Measurements from ENCODE around the gene VPS33A.

The VPS33A gene

DNA sequence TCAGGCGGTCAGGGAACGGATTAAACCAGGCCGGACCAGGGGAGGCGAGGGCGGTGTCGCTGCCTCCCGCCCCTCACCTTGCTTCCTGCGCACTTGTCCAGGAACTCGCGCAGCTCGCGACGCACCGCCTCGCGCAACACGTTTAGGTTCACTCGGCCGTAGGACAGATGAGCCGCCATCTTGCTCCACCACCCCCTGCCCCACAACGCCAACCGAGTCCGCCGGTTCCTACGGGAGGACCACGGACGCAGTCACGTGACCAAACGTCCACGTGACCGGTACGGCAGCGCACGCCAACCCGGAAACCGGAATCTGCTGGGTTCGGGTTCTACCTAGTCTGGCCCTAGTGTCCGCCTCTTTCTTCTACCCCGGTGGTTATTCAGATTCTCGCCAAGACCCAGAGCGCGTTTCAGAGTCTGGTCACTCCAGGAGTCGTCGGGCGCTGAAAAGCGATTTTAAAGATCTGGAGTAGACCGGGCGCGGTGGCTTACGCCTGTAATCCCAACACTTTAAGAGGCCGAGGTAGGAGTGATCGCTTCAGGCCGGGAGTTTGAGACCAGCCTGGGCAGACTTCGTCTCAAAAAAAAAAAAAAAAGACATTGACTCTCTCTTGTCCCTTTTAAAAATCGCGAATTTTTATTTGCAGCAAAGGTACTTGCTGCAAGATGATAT lies at the start of gene VPS33A:
Gene VPS33A (minus strand): TSS at position 265 of the 672 bp plus-strand sequence. CDS start 86 bp downstream, at position 179.
- Histone ChIP-seq H3K27me3 (ENCODE audit: control insufficient read depth in 5 of 5, insufficient read depth in 4 of 5, low read length in 5 of 5) (no peaks in the 10 kb centered on the region), H3K9ac (ENCODE audit: low read length in 5 of 5) (peak within 1 kb of the TSS; percentile 81 to 95 (median 94))

DNA sequence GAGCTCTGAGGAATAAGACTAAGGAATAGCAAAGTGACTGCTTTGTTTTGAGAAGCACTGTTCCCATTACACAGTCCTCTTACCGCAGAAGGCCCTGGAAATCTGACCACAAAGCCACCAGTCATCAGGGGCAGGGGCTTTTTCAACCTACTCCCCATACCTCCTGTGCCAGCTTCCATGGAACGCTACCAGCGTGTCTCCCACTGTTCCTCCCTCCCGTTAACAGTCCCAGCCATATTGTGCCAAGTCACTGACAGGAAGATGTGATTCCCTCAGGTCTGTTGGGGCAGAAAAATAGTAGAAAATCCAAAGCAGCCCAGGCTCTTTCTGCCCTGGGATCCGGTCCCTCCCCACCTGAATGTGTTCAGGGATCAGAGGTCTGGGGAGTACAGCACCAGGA lies 46.6 kb upstream of the VPS33A start:
- Histone ChIP-seq H3K4me1 (ENCODE audit: control insufficient read depth in 5 of 5, insufficient read depth in 5 of 5, low read length in 5 of 5) (no peaks in the 10 kb centered on the region), H3K27me3 (ENCODE audit: control insufficient read depth in 5 of 5, insufficient read depth in 4 of 5, low read length in 5 of 5) (no peaks in the 10 kb centered on the region), H3K9me3 (ENCODE audit: control insufficient read depth in 5 of 5, low read length in 5 of 5) (no peaks in the 10 kb centered on the region), H3K36me3 (ENCODE audit: control insufficient read depth in 5 of 5, insufficient read depth in 5 of 5, low read length in 5 of 5) (peaks cover 34 to 81% (median 59%) of the 10 kb centered on the region in 5 donors), H3K27ac (ENCODE audit: low read depth, low read length) (no peak overlapping the region), H3K9ac (ENCODE audit: low read length in 5 of 5) (no peak overlapping the region), H3K4me3 (ENCODE audit: low read depth in 1 of 5, low read length in 5 of 5) (no peak overlapping the region)

More for the DNA sequence above, at the start of gene VPS33A:
- H3K36me3 ChIP-seq (ENCODE audit: control insufficient read depth in 5 of 5, insufficient read depth in 5 of 5, low read length in 5 of 5) = peaks cover 7 to 24% (median 12%) of the 10 kb centered on the region in 5 donors
- H3K4me1 ChIP-seq (ENCODE audit: control insufficient read depth in 5 of 5, insufficient read depth in 5 of 5, low read length in 5 of 5) = peaks cover 0 to 21% (median 21%) of the 10 kb centered on the region in 5 donors
- H3K27ac ChIP-seq (ENCODE audit: low read depth, low read length) = peak within 1 kb of the TSS; percentile 76
- H3K4me3 ChIP-seq (ENCODE audit: low read depth in 1 of 5, low read length in 5 of 5) = peak within 1 kb of the TSS; percentile 92 to 99 (median 97)
- H3K9me3 ChIP-seq (ENCODE audit: control insufficient read depth in 5 of 5, low read length in 5 of 5) = no peaks in the 10 kb centered on the region

DNA sequence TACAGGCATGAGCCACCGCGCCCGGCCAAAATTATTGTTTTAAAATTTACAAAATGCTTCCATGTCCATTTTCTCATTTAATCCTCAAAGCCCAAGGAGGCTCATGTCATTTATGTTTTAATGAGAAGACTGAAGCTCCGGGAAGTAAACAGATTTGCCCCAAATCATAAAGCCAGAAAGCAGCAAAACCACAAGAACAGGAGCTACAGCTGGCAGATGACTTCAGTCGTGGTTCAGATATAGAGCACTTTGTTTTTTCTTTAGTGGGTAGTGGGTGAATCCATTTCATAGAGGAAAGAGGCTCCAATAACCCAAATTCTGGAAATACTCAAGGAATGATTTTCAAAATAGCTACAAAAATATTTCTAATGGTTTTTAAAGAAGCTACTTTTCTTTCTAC lies 45.4 kb upstream of the VPS33A start:
- no peak overlapping the region for H3K9ac ChIP-seq (ENCODE audit: low read length in 5 of 5)
- H3K4me3 ChIP-seq (ENCODE audit: low read depth in 1 of 5, low read length in 5 of 5) = no peak overlapping the region
- H3K27me3 ChIP-seq (ENCODE audit: control insufficient read depth in 5 of 5, insufficient read depth in 4 of 5, low read length in 5 of 5) = no peaks in the 10 kb centered on the region
- no peaks in the 10 kb centered on the region for H3K4me1 ChIP-seq (ENCODE audit: control insufficient read depth in 5 of 5, insufficient read depth in 5 of 5, low read length in 5 of 5)
- H3K27ac ChIP-seq (ENCODE audit: low read depth, low read length) = no peak overlapping the region
- peaks cover 35 to 81% (median 48%) of the 10 kb centered on the region in 5 donors for H3K36me3 ChIP-seq (ENCODE audit: control insufficient read depth in 5 of 5, insufficient read depth in 5 of 5, low read length in 5 of 5)
- no peaks in the 10 kb centered on the region for H3K9me3 ChIP-seq (ENCODE audit: control insufficient read depth in 5 of 5, low read length in 5 of 5)

DNA sequence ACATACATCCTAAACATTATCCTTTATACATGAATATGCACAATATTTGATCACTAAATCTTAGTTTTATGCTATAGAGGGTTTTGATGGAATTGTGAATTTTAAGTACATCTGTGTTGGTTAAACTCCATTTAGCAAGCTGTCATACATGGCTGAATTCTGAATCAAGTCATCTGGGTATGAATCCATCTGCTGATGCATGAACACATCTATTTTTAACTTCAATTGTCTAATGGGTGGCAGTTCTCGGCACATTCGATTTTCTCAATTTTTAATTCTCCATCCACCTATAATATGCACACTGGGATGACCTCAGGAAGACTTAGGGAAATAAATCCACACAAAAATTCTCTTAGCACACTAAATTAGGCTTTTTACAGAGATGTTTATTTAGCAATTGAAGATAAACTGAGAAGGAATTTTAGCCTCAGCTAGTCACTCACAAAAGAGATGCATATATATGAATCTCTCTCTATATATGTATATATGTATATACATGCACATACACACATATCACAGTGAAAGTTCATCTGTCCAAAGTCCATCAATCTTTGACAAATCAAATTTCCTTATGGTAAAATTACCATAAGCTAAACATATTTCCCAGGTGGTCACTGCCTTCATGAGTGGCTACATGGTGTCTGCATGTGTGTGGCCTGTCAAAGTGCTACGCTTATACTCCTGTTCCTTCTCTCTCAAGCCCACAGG lies 44.5 kb upstream of the VPS33A start:
- Histone ChIP-seq H3K9ac (ENCODE audit: low read length in 5 of 5) (no peak overlapping the region), H3K4me1 (ENCODE audit: control insufficient read depth in 5 of 5, insufficient read depth in 5 of 5, low read length in 5 of 5) (no peaks in the 10 kb centered on the region), H3K27ac (ENCODE audit: low read depth, low read length) (no peak overlapping the region), H3K36me3 (ENCODE audit: control insufficient read depth in 5 of 5, insufficient read depth in 5 of 5, low read length in 5 of 5) (peaks cover 32 to 81% (median 46%) of the 10 kb centered on the region in 5 donors), H3K9me3 (ENCODE audit: control insufficient read depth in 5 of 5, low read length in 5 of 5) (no peaks in the 10 kb centered on the region), H3K27me3 (ENCODE audit: control insufficient read depth in 5 of 5, insufficient read depth in 4 of 5, low read length in 5 of 5) (no peaks in the 10 kb centered on the region), H3K4me3 (ENCODE audit: low read depth in 1 of 5, low read length in 5 of 5) (no peak overlapping the region)

DNA sequence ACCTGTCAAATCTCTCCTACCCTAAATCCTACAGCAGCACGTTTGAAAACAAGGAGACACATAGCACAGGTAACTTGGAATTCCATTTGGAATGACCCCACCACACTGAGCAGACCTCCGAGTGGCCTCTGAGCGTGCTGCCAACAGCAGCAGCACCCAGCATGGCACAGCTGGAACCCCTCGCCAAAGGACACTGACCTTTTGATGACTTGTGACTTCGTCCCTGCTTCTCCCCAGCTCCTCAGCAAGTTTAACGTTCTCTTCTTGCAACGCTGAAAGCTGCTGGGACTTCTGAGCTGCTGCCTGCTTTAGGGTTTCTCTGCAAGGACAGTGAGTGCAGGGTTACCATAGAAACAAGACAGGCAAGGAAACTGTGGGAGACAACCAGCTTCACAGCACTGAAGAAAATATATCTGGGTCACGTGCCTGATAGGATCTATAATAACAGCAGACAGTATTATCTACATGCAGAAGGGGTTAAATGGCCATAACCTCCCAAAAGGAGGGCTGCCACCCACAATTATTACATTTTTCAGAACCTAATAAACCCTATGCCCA lies 43.3 kb upstream of the VPS33A start:
- Histone ChIP-seq H3K4me3 (ENCODE audit: low read depth in 1 of 5, low read length in 5 of 5) (no peak overlapping the region), H3K9ac (ENCODE audit: low read length in 5 of 5) (no peak overlapping the region), H3K27me3 (ENCODE audit: control insufficient read depth in 5 of 5, insufficient read depth in 4 of 5, low read length in 5 of 5) (no peaks in the 10 kb centered on the region), H3K9me3 (ENCODE audit: control insufficient read depth in 5 of 5, low read length in 5 of 5) (no peaks in the 10 kb centered on the region), H3K36me3 (ENCODE audit: control insufficient read depth in 5 of 5, insufficient read depth in 5 of 5, low read length in 5 of 5) (peaks cover 27 to 82% (median 49%) of the 10 kb centered on the region in 5 donors), H3K4me1 (ENCODE audit: control insufficient read depth in 5 of 5, insufficient read depth in 5 of 5, low read length in 5 of 5) (no peaks in the 10 kb centered on the region), H3K27ac (ENCODE audit: low read depth, low read length) (no peak overlapping the region)

DNA sequence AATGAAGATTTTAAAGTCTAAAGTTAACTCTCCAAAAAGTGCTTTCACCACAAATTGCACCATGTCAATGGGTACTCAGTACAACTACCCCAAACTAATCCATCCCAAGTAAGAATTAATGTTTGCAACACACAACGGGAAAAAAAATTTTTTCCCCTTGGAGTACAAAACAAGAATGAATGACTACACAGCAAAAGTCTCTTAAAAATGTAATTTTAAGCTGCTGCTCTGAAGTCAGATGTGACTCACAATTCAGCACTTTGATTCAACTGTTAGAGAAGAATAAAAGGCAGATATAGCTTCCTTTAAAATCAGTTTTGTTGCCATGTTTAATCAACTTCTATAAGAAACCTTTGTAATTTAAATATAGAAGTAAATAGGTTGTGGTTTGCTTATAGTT lies 42.5 kb upstream of the VPS33A start:
- H3K36me3 ChIP-seq (ENCODE audit: control insufficient read depth in 5 of 5, insufficient read depth in 5 of 5, low read length in 5 of 5) = peaks cover 27 to 83% (median 47%) of the 10 kb centered on the region in 5 donors
- H3K9ac ChIP-seq (ENCODE audit: low read length in 5 of 5) = no peak overlapping the region

DNA sequence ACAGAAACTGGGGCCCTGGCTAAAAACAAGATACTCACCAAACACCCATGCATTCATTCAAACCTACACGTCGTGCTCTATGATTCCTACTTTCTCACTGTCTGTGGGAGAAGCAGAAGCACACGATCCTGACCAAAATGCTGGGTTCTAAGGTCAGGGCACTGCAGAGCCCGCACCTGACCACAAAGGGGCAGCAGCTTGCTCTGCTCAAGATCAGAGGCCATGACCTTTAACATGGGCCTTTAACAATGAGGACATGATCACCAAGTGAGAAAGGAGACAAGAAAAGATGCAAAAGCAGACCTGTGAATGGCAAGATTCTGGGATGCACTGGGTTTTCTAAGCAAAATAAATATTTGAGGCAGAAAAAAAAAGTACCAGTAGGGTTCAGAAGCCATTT lies 40.1 kb upstream of the VPS33A start:
- Histone ChIP-seq H3K36me3 (ENCODE audit: control insufficient read depth in 5 of 5, insufficient read depth in 5 of 5, low read length in 5 of 5) (peaks cover 35 to 81% (median 51%) of the 10 kb centered on the region in 5 donors), H3K4me3 (ENCODE audit: low read depth in 1 of 5, low read length in 5 of 5) (no peak overlapping the region), H3K4me1 (ENCODE audit: control insufficient read depth in 5 of 5, insufficient read depth in 5 of 5, low read length in 5 of 5) (no peaks in the 10 kb centered on the region), H3K9me3 (ENCODE audit: control insufficient read depth in 5 of 5, low read length in 5 of 5) (no peaks in the 10 kb centered on the region), H3K27ac (ENCODE audit: low read depth, low read length) (no peak overlapping the region), H3K27me3 (ENCODE audit: control insufficient read depth in 5 of 5, insufficient read depth in 4 of 5, low read length in 5 of 5) (no peaks in the 10 kb centered on the region), H3K9ac (ENCODE audit: low read length in 5 of 5) (no peak overlapping the region)

More for the DNA sequence above, 42.5 kb upstream of the VPS33A start:
- Histone ChIP-seq H3K27me3 (ENCODE audit: control insufficient read depth in 5 of 5, insufficient read depth in 4 of 5, low read length in 5 of 5) (no peaks in the 10 kb centered on the region), H3K4me1 (ENCODE audit: control insufficient read depth in 5 of 5, insufficient read depth in 5 of 5, low read length in 5 of 5) (no peaks in the 10 kb centered on the region), H3K27ac (ENCODE audit: low read depth, low read length) (no peak overlapping the region), H3K4me3 (ENCODE audit: low read depth in 1 of 5, low read length in 5 of 5) (no peak overlapping the region), H3K9me3 (ENCODE audit: control insufficient read depth in 5 of 5, low read length in 5 of 5) (no peaks in the 10 kb centered on the region)

DNA sequence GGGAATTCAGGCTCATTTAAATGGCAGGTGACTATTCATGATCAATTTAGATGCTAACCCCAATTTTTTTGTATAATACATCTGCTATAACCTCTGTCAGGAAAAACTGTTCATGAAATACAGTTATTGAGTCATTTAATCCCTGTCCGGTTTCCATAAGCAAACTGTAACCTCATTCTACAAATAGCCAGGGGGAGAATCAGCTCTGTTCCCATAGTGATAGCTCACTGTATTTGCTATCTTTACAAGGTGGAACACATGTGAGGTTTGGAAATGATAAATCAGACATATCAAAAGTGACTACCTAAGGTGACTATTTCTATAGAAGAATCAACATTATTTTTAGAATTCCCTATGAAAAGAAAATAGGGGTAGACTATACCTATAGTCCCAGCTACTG lies 38.6 kb upstream of the VPS33A start:
- H3K27ac ChIP-seq (ENCODE audit: low read depth, low read length) = no peak overlapping the region
- H3K9ac ChIP-seq (ENCODE audit: low read length in 5 of 5) = no peak overlapping the region
- no peak overlapping the region for H3K4me3 ChIP-seq (ENCODE audit: low read depth in 1 of 5, low read length in 5 of 5)
- H3K36me3 ChIP-seq (ENCODE audit: control insufficient read depth in 5 of 5, insufficient read depth in 5 of 5, low read length in 5 of 5) = peaks cover 35 to 79% (median 54%) of the 10 kb centered on the region in 5 donors
- H3K4me1 ChIP-seq (ENCODE audit: control insufficient read depth in 5 of 5, insufficient read depth in 5 of 5, low read length in 5 of 5) = no peaks in the 10 kb centered on the region
- H3K27me3 ChIP-seq (ENCODE audit: control insufficient read depth in 5 of 5, insufficient read depth in 4 of 5, low read length in 5 of 5) = no peaks in the 10 kb centered on the region
- H3K9me3 ChIP-seq (ENCODE audit: control insufficient read depth in 5 of 5, low read length in 5 of 5) = no peaks in the 10 kb centered on the region

DNA sequence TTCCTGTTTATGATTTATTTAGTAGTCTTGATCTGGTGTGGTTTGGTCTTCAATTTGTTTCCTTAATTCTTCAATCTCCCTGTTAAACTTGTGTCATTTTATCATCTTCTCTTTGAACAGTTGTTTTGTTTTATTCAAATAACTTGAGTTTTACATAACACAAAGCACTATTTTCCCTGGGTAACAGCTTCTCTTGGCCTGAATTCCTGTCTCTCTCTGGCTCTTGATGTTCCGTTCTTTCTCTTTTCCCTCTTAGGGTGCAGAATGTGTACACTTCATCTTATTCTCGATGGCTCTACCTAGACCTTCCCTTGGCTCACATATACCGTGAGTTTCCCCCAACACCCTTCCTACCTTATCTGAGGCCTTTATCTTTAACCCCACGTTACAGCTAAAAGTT lies 36.8 kb upstream of the VPS33A start:
- H3K9ac ChIP-seq (ENCODE audit: low read length in 5 of 5) = no peak overlapping the region
- no peaks in the 10 kb centered on the region for H3K9me3 ChIP-seq (ENCODE audit: control insufficient read depth in 5 of 5, low read length in 5 of 5)
- H3K36me3 ChIP-seq (ENCODE audit: control insufficient read depth in 5 of 5, insufficient read depth in 5 of 5, low read length in 5 of 5) = peaks cover 22 to 74% (median 49%) of the 10 kb centered on the region in 5 donors
- H3K27ac ChIP-seq (ENCODE audit: low read depth, low read length) = no peak overlapping the region
- no peak overlapping the region for H3K4me3 ChIP-seq (ENCODE audit: low read depth in 1 of 5, low read length in 5 of 5)
- H3K27me3 ChIP-seq (ENCODE audit: control insufficient read depth in 5 of 5, insufficient read depth in 4 of 5, low read length in 5 of 5) = no peaks in the 10 kb centered on the region
- H3K4me1 ChIP-seq (ENCODE audit: control insufficient read depth in 5 of 5, insufficient read depth in 5 of 5, low read length in 5 of 5) = no peaks in the 10 kb centered on the region

Measured in subcutaneous abdominal adipose tissue (tissue), 5 donors.